GM10248 (cell line): Measurements from ENCODE around the gene CHORDC1.
"Not testable (repeated sequence)": the region's sequence is repeated elsewhere in the genome, so short reads cannot be mapped to it uniquely, and the experiment has no call there.

Source experiments
- CTCF ChIA-PET: fragments of 300-600 bp; sonication (Branson Sonifier 250); formaldehyde crosslinking; extraction: SDS; loops from one replicate; lab custom pipeline; 2021; ENCODE audit warnings: antibody characterized with exemption; lab: Yijun Ruan, JAX
- POLR2A ChIA-PET: fragments of 350-650 bp; sonication (Branson Sonifier 250); formaldehyde crosslinking; extraction: SDS; loops from one replicate; lab custom pipeline; 2020; ENCODE audit warnings: antibody characterized with exemption; lab: Yijun Ruan, JAX
- DNase-seq: peaks from one replicate; pipeline ENCODE4 v3.0.0; 2012; ENCODE audit errors: extremely low spot score
- CTCF ChIP-seq: IDR thresholded peaks from 2 replicates; pipeline ENCODE4 v1.5.1; 2012; ENCODE audit warnings: mild to moderate bottlenecking, low read depth; ENCODE audit errors: extremely low read depth, missing control alignments, control extremely low read depth

Gene CHORDC1

DNA sequence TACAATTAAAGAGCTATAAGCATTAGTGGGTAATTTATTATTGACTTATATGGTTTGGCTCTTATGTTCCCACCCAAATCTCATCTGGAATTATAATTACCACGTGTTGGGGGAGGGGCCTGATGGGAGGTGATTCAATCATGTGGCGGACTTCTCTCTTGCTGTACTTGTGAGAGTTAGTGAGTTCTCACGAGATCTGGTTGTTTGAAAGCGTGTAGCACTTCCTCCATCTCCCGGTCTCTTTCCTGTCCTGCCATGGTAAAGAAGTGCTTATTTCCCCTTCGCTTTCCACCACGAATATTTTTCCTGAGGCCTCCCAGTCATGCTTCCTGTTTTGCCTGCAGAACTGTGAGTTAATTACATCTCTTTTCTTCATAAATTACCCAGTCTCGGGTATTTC is 28.1 kb upstream of the CHORDC1 start:
- CTCF ChIA-PET = no interaction called here
- no peak for TF ChIP-seq CTCF
- DNase-seq = no peak
- POLR2A ChIA-PET = no interaction called here

DNA sequence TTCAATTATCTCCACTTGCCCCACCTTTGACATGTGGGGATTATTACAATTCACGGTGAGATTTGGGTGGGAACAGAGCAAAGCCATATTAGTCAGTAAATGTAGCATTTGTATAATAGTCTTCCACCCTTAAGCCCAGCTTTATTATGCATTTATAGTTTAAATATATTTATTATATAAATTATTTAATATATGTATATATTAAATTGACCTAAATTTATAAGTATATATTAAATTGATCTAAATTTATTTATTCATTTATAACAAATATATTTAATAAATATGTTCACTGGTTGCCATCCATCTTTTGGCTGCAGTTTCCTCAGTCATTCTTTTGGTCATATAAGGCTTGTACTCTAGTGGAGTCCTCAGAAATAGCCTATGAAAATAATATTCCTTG is 23.6 kb upstream of the CHORDC1 start:
- CTCF ChIA-PET = interaction anchor here (0.9 kb wide), 1 partner anchor 11 kb away, joined by 3 read pairs; no protein-coding TSS in a partner anchor
- TF ChIP-seq CTCF = no peak
- no peak for DNase-seq
- POLR2A ChIA-PET = no interaction called here

DNA sequence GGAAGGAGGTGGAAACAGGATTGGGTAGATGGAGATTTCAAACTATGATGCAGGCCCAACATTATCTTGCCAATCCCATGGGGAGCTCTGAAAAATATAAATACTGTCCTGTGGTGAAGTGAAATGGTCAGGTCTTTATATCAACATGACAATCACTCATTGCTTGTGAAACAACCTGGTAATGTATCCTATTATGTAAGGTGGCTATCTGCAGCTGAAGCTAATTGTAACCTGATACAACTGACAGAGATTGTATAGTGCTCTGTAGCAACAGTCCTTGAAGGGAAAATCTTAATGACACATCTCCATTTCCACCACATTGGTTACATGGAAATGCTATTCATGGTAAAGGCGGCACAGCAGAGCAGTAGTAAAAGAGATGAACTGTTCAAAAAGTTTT is 20.7 kb upstream of the CHORDC1 start:
- ChIA-PET POLR2A (no interaction called here), CTCF (interaction anchor here (1.0 to 1.5 kb wide), 3 partner anchors 9 to 13 kb away, joined by 3 to 5 read pairs (median 3); no protein-coding TSS in a partner anchor)
- TF ChIP-seq CTCF = no peak
- DNase-seq = no peak

DNA sequence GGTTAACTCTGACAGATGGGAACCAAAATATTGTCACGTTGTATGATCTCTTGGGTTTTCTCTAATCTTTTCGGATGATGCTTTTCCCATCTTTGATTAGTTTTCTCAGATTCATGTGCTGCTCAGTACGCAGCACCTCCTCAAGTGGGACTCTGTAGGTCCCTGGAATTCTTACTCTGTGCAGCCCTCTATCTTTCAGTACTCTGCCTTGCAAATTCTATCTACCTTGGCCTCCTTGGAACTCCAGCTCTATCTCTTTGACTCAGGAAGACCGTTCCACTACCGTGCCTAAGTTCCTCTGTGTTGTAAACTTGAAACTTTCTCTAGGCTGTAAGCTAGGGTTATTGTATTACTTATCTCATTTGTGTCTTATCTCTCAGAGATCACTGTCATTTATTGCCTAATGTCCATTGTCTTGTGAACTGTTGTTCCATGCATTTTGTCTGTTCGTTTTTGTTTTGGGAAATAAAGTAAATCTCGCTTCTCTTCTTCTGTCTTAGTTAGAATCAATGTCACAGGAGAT is 20.1 kb upstream of the CHORDC1 start:
- ChIA-PET CTCF (interaction anchor here (1.0 to 1.5 kb wide), 3 partner anchors 9 to 14 kb away, joined by 3 to 5 read pairs (median 3); no protein-coding TSS in a partner anchor), POLR2A (no interaction called here)
- DNase-seq = no peak
- TF ChIP-seq CTCF = no peak

GRCh38 chr11:90241414-90241813 is 18.6 kb upstream of the CHORDC1 start:
- CTCF ChIA-PET = no interaction called here
- TF ChIP-seq CTCF = no peak
- no peak for DNase-seq
- POLR2A ChIA-PET = no interaction called here

- CTCF ChIA-PET = interaction anchor here (1.0 kb wide), 1 partner anchor 10 kb away, joined by 3 read pairs; no protein-coding TSS in a partner anchor
- POLR2A ChIA-PET, DNase-seq: not testable (repeated sequence)
Measured at GRCh38 chr11:90239967-90240636, 17.3 kb upstream of the CHORDC1 start.

DNA sequence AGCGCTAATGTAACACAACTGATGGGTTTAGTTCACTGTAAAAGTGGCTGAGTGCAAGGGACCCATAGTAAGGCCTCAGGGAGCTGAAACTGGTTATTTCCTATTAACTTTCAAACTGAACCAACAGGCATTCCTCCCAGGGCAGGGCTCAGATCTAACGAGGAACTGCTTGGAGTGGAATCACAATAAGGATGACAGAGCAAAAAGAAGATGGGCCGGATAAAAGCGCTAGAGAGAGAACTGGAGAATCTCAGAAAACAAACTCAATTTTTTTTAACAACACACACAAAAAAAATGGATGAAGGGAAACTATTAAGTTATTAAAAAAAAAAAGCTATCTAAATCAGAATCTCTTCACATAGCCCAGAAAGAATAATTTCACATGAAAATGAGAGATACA is 14.2 kb upstream of the CHORDC1 start:
- ChIA-PET CTCF (interaction anchor here (0.8 to 4.3 kb wide), 4 partner anchors 8 to 41 kb away, joined by 3 to 16 read pairs (median 5); no protein-coding TSS in a partner anchor), POLR2A (no interaction called here)
- DNase-seq = no peak
- no peak for TF ChIP-seq CTCF
